ENCODE results near the gene NRG3.
A peak's percentile ranks its signal among the peaks of the same experiment; 100 is the strongest.

Gene NRG3

GRCh38 chr10:81917666-81918065, 42.7 kb downstream of the NRG3 start:
- DNase-seq (ENCODE audit: low read depth): no peak
- no peak for TF ChIP-seq CTCF (IDR thresholded peaks at IDR 0.05; ENCODE audit: low read length, missing control alignments)
- H3K4me3 ChIP-seq (replicated peaks; ENCODE audit: low read depth, low read length): no peak overlapping the region

GRCh38 chr10:81918766-81919165, 43.8 kb downstream of the NRG3 start:
- no peak for DNase-seq (ENCODE audit: low read depth)
- H3K4me3 ChIP-seq (replicated peaks; ENCODE audit: low read depth, low read length): no peak overlapping the region
- no peak for TF ChIP-seq CTCF (IDR thresholded peaks at IDR 0.05; ENCODE audit: low read length, missing control alignments)

GRCh38 chr10:81920213-81920829, 45.3 kb downstream of the NRG3 start:
- TF ChIP-seq CTCF (IDR thresholded peaks at IDR 0.05; ENCODE audit: low read length, missing control alignments): peak; percentile 51
- no peak overlapping the region for H3K4me3 ChIP-seq (replicated peaks; ENCODE audit: low read depth, low read length)
- DNase-seq (ENCODE audit: low read depth): no peak

- no peak for TF ChIP-seq CTCF (IDR thresholded peaks at IDR 0.05; ENCODE audit: low read length, missing control alignments)
- H3K4me3 ChIP-seq (replicated peaks; ENCODE audit: low read depth, low read length): no peak overlapping the region
- no peak for DNase-seq (ENCODE audit: low read depth)
Observed at GRCh38 chr10:81928119-81928518, 53.1 kb downstream of the NRG3 start.

- H3K4me3 ChIP-seq (replicated peaks; ENCODE audit: low read depth, low read length): no peak overlapping the region
- TF ChIP-seq CTCF (IDR thresholded peaks at IDR 0.05; ENCODE audit: low read length, missing control alignments): no peak
- DNase-seq (ENCODE audit: low read depth): no peak
Observed at GRCh38 chr10:81943583-81943982, 68.6 kb downstream of the NRG3 start.

- DNase-seq (ENCODE audit: low read depth): peak; percentile 18
- TF ChIP-seq CTCF (IDR thresholded peaks at IDR 0.05; ENCODE audit: low read length, missing control alignments): no peak
- no peak overlapping the region for H3K4me3 ChIP-seq (replicated peaks; ENCODE audit: low read depth, low read length)
Observed at GRCh38 chr10:81944609-81945008, 69.6 kb downstream of the NRG3 start.

- no peak overlapping the region for H3K4me3 ChIP-seq (replicated peaks; ENCODE audit: low read depth, low read length)
- no peak for TF ChIP-seq CTCF (IDR thresholded peaks at IDR 0.05; ENCODE audit: low read length, missing control alignments)
- DNase-seq (ENCODE audit: low read depth): no peak
Observed at GRCh38 chr10:81949283-81949682, 74.3 kb downstream of the NRG3 start.

Data from fibroblast of pulmonary artery (primary cell).